Sigmoid colon (tissue), 4 donors: Measurements from ENCODE around the gene ANO1.

Experiments
- POLR2A ChIP-seq, 2 donors: fragments of 450-650 bp; IDR thresholded peaks; one replicate each; pipeline ENCODE4 v1.6.1; 2016; ENCODE audit warnings: antibody characterized with exemption in 2 of 2, mild to moderate bottlenecking in 2 of 2, moderate library complexity in 2 of 2
- POLR2AphosphoS5 ChIP-seq, 4 donors: sonication (generic); formaldehyde crosslinking; IDR thresholded peaks; one replicate each; pipeline ENCODE4 v1.6.1; 2017; ENCODE audit warnings: antibody characterized with exemption in 4 of 4
- TF ChIP-seq, protein P1 (sequence below), 4 experiments: fragments of 450-650 bp in 3 of 4; fragments of 200-600 bp in 1 of 4; IDR thresholded peaks; one replicate each; pipeline ENCODE4 v1.5.1; 2016 to 2019; ENCODE audit warnings: antibody characterized with exemption in 4 of 4, mild to moderate bottlenecking in 3 of 4, moderate library complexity in 2 of 4

- TF ChIP-seq, protein P1, sequence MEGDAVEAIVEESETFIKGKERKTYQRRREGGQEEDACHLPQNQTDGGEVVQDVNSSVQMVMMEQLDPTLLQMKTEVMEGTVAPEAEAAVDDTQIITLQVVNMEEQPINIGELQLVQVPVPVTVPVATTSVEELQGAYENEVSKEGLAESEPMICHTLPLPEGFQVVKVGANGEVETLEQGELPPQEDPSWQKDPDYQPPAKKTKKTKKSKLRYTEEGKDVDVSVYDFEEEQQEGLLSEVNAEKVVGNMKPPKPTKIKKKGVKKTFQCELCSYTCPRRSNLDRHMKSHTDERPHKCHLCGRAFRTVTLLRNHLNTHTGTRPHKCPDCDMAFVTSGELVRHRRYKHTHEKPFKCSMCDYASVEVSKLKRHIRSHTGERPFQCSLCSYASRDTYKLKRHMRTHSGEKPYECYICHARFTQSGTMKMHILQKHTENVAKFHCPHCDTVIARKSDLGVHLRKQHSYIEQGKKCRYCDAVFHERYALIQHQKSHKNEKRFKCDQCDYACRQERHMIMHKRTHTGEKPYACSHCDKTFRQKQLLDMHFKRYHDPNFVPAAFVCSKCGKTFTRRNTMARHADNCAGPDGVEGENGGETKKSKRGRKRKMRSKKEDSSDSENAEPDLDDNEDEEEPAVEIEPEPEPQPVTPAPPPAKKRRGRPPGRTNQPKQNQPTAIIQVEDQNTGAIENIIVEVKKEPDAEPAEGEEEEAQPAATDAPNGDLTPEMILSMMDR (IDR thresholded peaks at IDR 0.05), result no peak
- TF ChIP-seq POLR2A (IDR thresholded peaks at IDR 0.05) (no peak), POLR2AphosphoS5 (IDR thresholded peaks at IDR 0.05) (no peak)
These were observed 44.5 kb downstream of the ANO1 start for GRCh38 chr11:70122490-70123198.
